GM18520 (cell line): ENCODE results near the gene UBR2.

Experiments used
- ATAC-seq: cut with Tn5 transposase; IDR thresholded peaks from one replicate; pipeline ENCODE4 v1.9.1; 2021; ENCODE audit not compliant: unreplicated experiment

Gene UBR2

DNA sequence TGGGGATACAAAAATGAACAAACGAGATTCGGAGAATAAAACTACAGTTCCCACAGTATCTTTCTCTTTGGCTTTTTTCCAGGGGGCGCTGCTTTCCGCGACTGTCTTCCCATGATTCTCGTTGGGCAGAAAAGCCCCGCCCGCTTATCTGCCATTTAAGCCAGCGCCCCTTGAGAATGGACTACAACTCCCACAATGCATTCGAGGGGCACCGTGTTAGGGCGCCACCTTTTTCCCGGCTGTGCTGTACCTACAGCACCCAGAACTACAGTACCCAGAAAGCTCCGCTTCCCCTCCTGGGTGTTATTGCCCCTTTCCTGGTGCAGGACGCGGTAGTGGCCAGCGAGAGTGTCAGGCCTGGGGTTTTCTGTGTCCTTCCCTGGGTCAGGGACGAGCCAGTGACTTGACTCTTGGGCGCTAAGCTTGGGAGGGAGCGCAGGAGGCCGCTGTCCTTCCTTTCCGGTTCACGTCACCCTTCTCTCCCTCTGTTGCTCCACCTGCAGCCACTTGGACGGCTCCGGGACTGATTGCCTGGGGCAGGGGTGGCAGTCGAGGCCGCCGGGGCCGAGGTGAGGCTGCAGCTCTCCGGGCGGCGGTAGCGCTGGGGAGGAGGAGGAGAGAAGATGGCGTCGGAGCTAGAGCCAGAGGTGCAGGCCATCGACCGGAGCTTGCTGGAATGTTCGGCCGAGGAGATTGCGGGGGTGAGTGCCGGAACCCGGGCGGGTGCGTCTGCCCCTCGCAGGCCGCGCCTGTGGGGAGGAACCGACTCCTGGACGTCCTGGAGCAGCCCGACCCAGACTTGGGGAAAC is at the start of gene UBR2:
Gene UBR2, plus strand, starts transcription at position 333 of the 809 bp plus-strand sequence. Its CDS starts 291 bp downstream, at position 624.
- peak; percentile 91 for ATAC-seq

DNA sequence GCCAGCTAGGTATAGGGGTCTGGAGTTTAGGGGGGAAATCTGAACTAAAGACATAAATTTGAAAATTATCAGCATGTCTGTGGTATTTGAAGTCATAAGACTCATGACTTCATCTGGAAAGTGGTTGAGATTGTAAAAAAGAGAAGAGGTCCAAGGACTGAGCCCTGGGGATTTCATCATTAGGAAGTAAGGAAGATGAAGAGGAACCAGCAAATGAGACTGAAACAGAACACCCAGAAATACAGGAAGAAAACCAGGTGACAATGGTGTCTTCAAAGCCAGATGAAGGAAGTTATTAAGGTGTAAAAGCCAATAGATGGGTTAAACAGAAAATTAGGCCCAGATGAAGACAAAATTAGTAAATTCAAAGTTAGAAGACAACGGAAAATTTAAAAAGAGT is 49.1 kb upstream of the UBR2 start:
- ATAC-seq = no peak

DNA sequence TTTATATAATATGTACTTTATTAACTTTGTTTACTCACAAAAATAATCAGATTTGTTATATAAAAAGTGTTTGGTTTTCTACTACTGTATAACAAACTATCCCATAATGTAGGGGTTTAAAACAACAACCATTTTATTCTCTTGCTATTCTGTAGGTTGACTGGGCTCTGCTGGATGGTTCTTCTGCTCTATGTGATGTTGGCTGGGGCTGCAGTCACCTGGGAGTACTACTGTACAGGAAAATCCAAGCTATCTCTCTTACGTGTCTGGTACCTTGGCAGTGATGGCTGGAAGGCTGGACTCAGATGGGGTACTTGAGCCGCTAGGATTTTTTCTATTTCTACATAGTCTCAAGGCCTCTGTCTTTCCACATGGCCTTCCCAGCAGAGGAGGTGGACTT is 44.0 kb upstream of the UBR2 start:
- ATAC-seq = no peak

DNA sequence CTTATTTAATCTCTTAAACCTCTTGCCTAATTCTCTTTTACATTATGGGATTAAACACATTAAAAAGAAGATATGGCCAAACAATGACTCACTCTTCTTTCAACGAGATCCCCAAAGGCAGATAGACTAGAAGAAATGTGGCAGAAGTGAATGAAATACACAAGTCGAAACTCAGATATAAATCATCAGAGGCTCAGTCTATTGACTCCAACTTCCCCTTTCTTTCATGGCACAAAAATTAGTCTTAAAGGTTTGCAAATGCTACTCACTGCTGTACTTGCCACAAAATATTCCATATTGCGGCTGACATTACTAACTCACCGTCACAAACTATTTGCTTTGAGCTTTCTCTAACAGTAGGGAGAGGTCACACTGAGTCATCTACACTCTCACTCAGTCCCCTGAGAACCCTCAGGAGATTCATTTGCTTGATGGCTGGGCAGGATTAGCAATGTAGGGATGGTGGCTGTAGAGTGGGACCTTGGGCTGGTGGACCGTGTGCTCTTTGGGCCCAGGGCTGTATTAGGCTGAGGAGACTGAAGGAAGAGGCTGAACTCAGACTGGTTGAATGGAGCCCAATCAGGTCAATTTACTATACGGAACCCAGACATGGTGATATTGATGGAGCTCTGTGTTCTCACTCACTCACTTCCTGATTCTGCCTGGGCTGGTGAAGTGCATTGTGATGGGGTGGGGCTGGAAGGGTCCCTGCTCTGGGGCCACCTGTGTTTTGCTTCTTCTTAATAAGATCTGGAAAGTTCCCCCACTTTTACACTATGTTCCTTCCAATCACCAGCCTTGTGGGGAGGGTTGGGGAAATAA is 42.8 kb upstream of the UBR2 start:
- ATAC-seq = peak; percentile 76

DNA sequence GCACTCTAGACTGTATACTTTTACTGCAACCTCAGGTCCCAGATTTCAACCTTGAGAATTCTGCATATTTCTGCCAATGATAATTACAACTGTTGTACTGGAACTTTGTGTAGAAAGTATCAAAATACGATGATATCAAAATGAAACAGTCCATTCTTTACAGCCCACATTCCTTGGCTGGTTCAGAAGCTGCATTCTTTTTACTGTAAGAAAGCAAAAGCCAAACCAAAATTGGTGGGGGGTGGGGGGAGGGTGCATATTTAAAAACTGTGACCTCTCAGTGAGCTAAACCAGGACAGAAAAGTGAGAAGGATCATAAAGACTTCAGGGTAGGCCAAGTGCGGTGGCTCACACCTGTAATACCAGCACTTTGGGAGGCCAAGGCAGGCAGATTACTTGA is 41.8 kb upstream of the UBR2 start:
- no peak for ATAC-seq

DNA sequence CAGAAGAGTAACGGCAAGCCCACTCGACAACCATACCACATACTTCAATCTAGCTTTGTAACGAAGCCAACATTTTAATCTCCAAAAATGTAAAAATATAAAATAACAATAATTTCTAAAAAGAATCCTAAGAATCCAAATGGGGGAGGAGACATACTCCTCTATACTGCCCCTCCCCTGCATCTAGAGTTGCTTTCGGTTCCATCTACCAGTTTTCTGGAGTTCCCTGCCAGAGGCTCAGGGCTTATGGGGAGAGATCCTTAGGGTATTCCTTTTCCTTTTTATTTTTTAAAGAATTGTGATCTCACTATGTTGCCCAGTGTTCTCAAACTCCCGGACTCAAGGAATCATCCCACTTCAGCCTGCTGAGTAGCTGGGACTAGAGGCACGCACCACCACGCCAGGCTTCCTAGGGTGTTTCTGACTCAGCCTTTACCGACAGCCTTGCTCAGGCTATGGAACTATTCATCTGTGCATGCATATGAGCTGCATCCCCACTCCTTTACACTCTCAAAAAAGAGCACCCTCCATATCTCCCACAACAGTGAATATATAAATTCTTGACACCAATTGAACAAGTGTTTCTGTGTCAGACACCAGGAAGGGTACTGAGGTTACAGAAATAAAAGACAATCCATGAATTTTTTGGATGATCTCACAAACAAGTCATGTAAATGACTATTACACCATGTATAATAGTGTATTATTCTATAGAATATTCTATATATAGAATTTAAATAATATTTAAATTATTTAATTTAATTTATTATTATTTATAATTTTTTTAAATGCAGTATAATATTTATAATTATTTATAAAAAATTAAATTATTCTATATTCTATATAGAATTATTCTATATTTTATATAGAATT is 40.7 kb upstream of the UBR2 start:
- no peak for ATAC-seq

DNA sequence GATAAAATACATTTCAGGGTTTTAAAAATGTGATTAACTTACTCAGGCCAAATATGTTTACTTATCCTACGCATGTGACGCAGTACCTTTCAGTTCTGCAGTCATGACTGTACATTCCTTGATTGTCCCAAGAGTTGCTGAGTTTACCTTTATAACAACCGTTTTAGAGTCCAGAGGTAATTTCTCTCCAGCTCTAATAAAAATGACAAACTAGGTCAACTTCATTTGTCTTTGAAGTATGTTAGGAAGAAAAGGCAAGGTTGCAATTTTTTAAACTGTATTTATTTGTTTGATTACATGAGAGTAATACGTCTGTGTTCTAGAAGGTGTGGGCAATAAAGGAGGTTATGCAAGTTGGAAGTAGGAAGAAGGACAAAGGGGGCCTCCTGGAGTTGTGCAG is 38.6 kb upstream of the UBR2 start:
- no peak for ATAC-seq

DNA sequence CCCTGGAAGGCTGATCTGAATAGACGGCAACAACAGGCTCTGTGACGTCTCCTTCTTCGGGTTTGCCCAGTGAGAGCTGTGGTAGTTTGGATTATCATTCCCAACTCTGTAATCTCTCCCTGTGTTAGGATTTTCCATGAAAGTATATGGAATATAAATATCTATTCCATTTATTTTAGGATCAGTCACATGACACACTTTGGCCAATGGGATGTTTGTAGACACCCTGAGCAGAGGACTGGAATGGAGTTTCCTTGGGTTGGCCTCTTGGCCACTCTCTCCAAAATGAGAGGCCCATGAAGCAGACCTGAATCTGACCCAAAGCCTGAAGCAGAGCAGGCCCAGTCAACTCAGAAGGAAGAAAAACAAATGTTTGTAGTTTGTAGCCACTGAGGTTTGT is 37.2 kb upstream of the UBR2 start:
- no peak for ATAC-seq

DNA sequence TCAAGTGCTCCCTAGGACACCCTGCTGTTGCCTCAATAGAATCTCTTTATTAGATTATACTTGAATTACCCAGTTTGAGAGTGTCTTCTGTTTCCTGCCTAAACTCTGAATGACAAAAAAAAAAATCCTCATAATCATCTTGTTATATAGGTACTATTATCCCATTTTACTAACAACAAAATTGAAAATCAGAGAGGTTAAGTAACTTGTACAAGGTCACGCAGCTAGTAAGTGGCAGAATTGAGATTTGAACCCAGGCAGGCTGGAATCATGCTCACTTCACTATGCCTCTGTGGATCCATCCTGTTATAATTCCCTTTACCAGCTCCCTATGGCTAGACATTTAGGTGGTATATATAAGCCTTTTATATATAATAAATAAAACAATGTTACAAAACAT is 36.6 kb upstream of the UBR2 start:
- no peak for ATAC-seq

DNA sequence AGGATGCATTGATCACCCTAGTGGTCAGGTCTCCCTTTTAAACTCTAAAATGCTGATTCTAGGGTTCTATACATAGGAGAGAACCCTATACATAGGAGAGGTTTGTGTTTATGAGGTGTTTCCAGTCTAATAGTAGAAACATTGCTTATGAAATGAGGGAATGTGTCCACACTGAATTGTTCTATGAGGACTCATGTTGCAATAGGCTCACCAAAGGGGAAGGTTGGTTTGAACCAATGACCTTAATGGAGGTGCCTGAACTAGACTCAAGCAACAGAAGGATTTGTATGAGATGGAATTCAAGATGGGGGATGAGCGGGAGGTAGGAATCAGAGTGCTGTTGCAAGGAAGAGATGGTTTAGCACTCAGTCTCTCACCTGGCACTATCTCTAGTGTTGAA is 33.5 kb upstream of the UBR2 start:
- no peak for ATAC-seq

DNA sequence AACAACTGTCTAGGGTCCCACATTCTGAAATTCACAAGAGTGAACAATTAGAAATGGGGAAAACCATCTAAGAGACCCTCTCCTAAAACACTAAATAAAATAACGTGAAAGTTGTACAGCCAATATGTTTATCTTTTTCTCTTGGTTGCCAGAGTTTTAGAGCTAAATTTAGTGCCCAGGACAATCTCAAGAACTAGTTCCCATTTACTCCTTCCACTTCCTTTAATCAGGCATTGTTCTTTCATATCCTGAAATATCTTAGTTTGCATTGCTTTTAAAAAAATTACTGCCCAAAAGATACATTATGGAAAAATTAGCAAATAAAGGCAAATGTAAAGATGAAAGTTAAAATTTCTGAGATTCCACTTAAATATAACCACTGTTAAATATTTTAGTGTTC is 33.1 kb upstream of the UBR2 start:
- no peak for ATAC-seq

DNA sequence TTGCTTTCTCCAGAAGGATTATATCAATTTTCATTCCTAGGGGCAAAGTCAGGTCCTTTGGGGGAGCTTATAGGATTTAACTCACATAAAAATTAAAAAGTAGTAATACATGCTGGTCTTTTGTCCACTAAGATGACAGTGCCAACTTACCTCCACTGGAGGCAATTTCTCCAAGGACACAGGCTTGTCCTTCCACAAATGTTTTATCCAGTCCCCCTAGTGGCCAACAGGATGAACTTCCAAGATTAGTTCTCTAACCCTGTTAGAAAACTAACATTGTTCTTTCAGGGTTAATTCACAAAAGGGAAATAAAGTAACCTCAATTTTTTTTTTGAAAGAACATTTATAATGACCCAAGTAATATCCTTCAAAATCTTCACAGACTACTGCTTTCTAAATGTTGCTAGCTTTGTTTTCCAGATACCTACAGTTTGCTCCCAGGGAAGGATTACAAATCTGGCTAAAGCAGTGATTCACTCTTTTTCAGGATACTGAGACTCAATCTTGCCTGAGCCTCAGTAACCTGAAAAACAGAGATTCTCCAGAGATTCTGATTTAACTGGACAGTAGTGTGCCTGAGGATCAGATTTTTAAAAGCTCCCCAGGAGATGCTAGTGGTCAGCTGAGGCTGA is 31.7 kb upstream of the UBR2 start:
- ATAC-seq = no peak

DNA sequence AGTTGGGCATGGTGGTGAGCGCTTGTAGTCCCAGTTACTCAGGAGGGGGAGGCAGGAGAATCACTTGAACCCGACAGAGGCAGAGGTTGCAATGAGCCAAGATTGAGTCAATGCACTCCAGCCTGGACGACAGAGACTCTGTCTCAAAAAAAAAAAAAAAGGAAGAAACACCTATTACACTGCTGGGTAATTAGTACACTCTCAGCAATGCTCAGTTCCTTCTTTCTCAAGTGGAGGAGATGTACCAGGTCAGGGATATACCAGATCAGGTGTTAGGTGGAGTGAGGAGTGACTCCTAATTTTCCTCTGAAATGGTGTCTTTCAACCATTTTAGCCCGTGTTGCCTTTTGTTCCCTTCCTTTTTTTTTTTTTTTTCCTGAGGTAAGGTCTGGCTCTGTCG is 30.0 kb upstream of the UBR2 start:
- ATAC-seq = no peak

DNA sequence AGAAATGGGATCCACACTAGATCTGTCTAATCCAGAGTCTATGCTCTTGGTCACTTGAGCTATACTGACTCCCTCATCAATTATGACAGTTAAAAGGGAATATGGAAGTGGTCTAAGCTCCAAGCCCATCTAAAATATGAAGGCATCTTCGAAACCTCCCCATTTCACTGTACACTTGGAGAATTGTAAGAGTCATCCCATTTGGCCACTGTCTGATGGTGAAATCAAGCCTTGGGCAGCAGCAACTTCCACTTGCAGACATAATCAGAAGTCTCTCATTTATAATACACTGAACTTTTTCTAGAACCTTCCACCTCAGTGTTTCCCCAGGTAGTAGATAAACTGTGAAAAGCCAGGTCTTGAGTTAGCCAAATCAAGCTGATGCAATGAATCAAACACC is 26.3 kb upstream of the UBR2 start:
- ATAC-seq = no peak

DNA sequence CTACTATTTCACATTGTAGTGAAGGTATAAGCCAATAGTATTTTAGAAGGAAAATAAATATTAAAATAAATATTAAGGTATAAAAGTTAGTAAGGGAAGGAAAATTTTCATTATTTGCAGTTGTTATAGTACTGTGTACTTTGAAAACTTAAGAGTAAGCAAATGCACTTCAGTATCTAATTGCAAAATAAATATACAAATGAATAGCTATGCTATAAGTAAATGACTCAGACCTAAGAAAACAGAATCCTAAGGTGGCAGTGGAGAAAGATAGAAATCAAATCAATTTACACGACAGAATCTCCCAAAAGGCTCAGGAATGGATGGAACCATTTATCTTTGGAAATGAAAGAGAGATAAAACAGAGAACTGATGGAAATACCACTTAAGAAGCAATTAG is 24.7 kb upstream of the UBR2 start:
- no peak for ATAC-seq

DNA sequence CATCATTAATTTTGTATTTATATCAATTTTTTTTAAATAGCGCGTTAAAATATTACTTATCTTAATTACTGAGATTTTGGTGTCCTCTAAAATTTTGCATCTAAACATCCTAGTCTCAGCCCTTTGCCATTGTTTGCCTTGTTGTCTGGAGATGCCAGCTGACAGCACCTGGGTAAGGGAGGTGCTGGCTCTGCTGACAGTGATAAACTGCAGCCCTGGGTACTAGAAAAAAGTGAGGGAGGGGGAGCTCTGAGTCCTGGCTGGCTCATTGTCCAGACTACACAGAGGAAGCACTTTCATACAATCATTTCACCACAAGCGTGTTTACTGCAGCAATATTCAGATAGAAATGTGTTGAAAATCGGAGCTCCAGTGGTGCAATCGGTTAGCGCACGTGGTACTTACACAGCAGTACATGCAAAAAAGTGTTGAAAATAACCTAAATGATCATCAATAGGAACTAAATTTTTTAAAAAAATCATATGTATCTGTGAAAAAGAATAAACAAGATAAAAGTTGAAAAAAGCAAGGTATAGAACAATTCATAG is 18.5 kb upstream of the UBR2 start:
- ATAC-seq = no peak

DNA sequence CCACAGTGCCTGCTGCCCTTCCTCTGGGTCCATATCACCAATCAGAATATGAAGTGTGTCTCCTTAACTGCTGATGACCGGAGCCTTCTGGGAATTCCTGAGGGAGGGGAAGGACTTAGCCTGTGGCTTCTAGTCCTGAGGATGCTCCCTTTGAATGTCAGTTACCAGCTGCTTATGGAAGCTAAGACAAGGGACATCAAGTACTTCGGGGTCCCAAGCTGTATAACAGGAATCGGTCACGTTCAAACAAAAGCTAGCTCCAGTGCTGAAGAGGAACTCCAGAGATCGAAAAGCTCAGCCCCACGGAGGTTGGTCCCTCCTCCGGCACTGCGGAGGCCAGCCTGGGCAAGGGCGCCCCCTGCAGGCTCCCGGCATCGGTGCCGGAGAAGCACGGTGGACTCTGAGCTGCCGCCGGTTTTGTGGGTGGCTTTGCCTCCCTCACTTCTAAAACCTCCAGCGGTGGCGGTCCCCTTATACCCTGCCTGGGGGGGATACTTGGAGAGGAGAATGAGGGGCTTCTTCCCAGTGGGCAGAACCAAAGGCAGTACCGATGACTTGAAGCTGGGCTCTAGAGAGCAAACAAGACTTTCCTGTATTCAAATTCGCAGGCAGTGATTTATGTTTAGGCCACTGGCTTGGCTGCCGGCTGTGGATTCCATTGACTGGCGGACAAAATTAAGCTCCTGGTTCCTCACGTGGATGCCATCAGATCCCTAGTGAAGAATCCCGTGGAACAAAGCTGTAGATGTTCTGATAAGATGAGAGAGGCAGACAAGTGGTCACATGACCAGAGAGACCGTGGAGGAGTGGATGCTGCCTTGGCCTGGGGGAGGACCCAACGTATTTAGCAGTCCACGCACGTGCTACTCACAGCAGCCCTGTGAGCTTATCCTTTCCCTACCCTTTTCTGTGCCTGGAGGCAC is 16.2 kb upstream of the UBR2 start:
- peak; percentile 86 for ATAC-seq

DNA sequence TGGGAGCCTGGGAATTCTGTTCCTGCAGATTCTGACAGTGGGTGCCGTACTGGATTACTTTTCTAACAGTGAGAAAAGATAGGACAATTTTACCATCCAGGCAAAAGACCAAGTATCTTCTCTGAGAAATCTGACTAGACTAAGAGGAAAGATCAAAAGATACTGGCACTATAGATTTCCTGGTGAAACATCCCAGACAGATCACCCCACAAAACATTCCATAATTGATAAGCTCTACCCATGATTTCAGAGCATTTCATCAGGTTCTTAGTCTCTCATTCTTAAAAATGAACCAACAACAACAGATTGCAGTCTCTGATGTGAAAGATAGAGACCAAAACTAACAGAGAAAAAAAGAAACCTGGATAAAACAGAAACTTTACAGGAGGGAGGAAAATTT is 13.6 kb upstream of the UBR2 start:
- no peak for ATAC-seq

DNA sequence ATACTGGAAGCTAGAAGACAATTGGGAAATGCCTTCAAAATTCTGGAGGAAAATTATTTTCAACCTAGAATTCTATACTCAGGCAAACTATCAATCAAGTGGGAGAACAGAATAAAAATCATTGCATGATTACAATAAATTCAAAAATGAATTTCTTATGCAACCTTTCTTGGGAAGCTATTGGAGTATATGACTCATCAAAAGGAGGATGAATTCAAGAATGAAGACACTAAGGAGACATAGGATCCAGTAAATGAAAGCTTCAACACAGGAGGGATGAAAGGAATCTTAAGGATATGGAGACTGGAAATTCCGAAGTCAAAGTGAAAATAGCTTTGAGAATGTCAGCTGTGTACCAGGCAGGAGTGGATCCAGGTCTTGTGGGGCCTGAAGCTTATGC is 12.6 kb upstream of the UBR2 start:
- no peak for ATAC-seq

DNA sequence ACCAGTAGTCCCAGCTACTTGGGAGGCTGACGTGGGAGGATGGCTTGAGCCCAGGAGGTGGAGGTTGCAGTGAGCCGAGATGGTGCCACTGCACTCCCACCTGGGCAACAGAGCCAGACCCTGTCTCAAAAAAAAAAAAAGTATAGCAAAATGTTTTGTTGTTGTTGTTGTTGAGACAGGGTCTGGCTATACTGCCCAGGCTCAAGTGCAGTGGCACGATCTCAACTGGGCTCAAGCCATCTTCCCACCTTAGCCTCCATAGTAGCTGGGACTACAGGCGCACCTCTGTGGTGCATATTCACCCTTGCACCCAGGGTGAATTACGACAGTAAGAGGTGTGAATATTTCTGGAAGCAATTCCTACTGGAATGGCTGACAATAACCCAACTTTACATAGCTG is 11.4 kb upstream of the UBR2 start:
- no peak for ATAC-seq
